Fibroblast of lung (primary cell): Measurements from ENCODE around the gene TLR8.

Experiments
- CTCF ChIP-seq, 2 donors: IDR thresholded peaks in 1 of 2; conservative IDR thresholded peaks in 1 of 2; 1 replicate in 1 of 2; 2 replicates in 1 of 2; pipeline ENCODE4 v1.5.1; 2011 to 2012; ENCODE audit warnings: low read length in 2 of 2, control low read depth in 1 of 2, inconsistent platforms in 1 of 2, low read depth in 1 of 2, mild to moderate bottlenecking in 1 of 2
- EZH2 ChIP-seq: IDR thresholded peaks from 2 replicates; pipeline ENCODE4 v1.5.1; 2012; ENCODE audit warnings: low read length, control low read depth, mild to moderate bottlenecking; ENCODE audit errors: missing control alignments

GRCh38 chrX:12872741-12873140 is 33.7 kb upstream of the TLR8 start:
- TF ChIP-seq CTCF (conservative IDR thresholded peaks at IDR 0.05 in 1 of 2, IDR thresholded peaks at IDR 0.05 in 1 of 2; ENCODE audit: low read depth in 1 of 2, low read length in 2 of 2) (no peak), EZH2 (no peak)
